Stimulated activated CD8-positive, alpha-beta memory T cell treated with anti-CD3 and anti-CD28 coated beads, Interleukin-15, amount 100 ng/mL, for 1 hour (primary cell): ENCODE measurements around the gene HMGB1.

Experiments used
- DNase-seq: peaks from one replicate; pipeline ENCODE4 v3.0.0-alpha.2; 2020; ENCODE audit warnings: low read depth

The HMGB1 gene

GRCh38 chr13:30465593-30466357 is at the start of gene HMGB1:
HMGB1 (minus strand) TSS chr13:30465936; CDS start chr13:30463680, 2,256 bp downstream.
- peak; percentile 93 for DNase-seq

GRCh38 chr13:30510811-30511371 is 45.2 kb upstream of the HMGB1 start:
- DNase-seq = no peak

- DNase-seq = no peak
Measured at GRCh38 chr13:30510091-30510490, 44.4 kb upstream of the HMGB1 start.

DNA sequence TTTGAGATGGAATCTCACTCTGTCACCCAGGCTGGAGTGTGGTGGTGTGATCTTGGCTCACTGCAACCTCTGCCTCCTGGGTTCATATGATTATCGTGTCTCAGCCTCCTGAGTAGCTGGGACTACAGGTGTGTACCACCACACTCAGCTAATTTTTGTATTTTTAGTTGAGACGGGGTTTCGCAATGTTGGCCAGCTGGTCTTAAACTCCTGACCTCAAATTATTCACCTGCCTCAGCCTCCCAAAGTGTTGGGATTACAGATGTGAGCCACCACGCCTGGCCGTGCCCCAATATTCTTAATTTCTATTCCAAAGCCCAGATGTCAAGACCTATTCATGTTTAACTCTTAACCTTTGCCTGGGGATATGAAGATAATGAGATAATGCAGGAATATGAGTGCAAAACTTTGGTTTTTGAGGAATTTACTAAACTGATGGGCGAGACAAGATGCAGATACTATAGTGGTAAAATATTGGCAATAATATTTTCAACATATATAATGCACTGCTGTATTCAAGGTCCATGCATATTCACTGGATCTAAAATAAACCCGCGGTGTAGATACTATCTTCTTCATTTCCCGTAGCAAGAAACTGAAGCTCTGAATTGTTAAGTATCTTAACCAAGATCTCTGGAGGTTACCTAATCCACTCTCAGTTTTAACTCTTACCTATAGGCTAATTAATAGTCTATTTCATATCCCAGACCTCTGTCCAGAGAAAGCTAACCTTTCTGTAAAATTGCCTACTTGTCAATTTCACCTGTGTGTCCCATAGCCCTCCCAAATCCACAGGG is 43.7 kb upstream of the HMGB1 start:
- no peak for DNase-seq

- DNase-seq = no peak
Measured at GRCh38 chr13:30504081-30504480, 38.3 kb upstream of the HMGB1 start.

- no peak for DNase-seq
Measured at GRCh38 chr13:30502237-30502636, 36.5 kb upstream of the HMGB1 start.

- no peak for DNase-seq
Measured at GRCh38 chr13:30499338-30499737, 33.6 kb upstream of the HMGB1 start.

DNA sequence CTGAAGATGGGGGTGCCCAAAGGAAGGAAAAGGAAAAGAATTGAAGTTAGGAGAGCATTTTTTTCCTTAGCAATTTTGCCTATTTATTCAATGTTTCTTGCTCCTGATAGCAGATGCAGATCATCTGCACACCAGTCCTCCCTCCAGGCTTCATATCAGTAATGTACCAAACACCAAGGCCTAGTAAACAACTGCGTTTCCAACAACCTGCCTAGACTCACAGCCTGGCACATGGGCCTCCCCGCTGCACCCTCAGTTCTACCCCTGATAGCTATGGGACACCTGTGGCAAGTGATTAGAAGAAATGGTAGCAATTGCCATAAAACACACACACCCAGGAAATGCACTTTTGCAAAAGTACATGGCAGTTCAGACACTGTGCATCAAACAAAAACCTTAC is 30.4 kb upstream of the HMGB1 start:
- no peak for DNase-seq

GRCh38 chr13:30495746-30496145 is 30.0 kb upstream of the HMGB1 start:
- DNase-seq = no peak

- DNase-seq = no peak
Measured at GRCh38 chr13:30493658-30494381, 28.1 kb upstream of the HMGB1 start.

- no peak for DNase-seq
Measured at GRCh38 chr13:30487075-30487470, 21.3 kb upstream of the HMGB1 start.

- DNase-seq = no peak
Measured at GRCh38 chr13:30486230-30487074, 20.7 kb upstream of the HMGB1 start.

GRCh38 chr13:30481241-30481760 is 15.6 kb upstream of the HMGB1 start:
- DNase-seq = no peak

GRCh38 chr13:30480292-30480950 is 14.7 kb upstream of the HMGB1 start:
- no peak for DNase-seq

DNA sequence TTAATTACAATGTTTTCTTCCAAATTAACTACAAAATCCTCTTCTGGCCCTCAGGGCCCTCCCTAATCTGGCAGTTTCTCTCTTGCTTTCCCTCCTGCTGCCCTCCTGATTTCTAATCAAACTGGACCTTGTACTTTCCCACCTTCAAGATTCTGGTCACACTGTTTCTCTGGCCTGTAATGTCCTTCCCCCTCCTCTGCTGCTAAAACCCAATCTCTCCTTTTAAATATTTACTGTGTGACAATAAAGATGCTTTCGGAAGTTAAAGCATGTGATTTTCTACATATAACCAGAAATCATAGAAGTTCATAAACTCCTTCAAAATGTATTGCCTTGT is 14.1 kb upstream of the HMGB1 start:
- DNase-seq = no peak

DNA sequence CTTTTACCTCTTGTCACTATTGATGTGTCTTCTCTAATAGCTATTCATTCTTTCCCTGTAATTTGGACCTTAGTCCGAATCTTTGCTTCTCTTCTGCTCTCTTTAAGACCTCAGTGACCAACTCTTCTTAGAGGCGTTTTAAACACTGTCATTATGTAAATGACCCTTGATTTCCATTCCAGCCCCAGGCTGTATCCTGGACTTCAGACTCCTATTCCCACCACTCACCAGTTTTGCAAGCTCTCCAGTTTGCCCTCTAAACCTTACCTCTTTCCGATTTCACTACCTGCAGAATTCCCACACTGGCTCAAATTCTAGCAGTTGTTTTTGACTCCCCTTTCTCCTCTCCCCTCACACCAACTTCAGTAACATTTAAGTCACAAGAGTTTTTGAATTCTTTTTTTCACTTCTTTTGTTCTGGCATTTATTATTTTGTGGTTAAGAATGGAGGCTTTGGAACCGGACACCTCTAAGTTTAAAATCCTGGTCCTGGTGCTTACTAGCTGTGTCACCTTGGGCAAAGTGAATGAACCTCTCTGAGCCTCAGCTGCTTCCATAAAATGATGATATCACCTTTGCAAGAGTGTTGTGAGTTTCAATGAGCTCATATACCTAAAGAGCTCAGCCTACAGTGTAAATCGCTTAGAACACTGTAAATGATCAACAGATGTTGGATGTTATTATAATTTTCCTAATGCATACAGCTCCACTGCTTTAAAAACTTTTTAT is 13.6 kb upstream of the HMGB1 start:
- DNase-seq = no peak

GRCh38 chr13:30477346-30478195 is 11.8 kb upstream of the HMGB1 start:
- no peak for DNase-seq

DNA sequence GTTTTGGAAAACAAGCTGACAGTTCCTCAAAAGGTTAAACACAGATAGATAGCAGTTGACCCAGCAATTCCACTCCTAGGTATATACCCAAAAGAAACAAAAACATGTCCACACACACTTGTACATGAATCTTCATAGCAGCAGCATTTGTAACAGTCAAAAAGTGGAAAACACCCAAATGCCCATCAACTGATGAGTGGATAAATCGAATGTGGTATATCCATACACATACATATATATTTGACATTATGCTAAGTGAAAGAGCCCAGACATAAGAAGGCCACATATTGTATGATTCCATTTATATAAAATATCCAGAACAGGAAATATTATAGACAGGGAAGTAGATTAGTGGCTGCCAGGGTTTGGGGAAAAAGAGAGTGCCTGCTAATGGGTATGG is 7.9 kb upstream of the HMGB1 start:
- DNase-seq = no peak

GRCh38 chr13:30466841-30467252 is 1.1 kb upstream of the HMGB1 start:
- DNase-seq = no peak
